Right ventricle myocardium inferior (tissue), 1 donor: ENCODE data around the gene LRRC26. TPM values are rescaled to one million over a fixed set of nuclear protein-coding genes. Genes with fewer than 3 reads are reported as not detected.
"Not testable (repeated sequence)": the region's sequence is repeated elsewhere in the genome, so short reads cannot be mapped to it uniquely, and the experiment has no call there.

Experiments used
- ATAC-seq: fragments of 200-7000 bp; cut with Tn5 transposase; one replicate; pipeline ENCODE4 v1.9.1; 2020; ENCODE audit warnings: mild to moderate bottlenecking, moderate library complexity
- DNase-seq: peaks from one replicate; pipeline ENCODE4 v3.0.0; 2021; ENCODE audit errors: missing footprints
- intact Hi-C: fragments of 100-400 bp; cut with DNase I; formaldehyde crosslinking; loops from one replicate; pipeline ENCODE4 v1.11.0; 2022
- total RNA-seq: library from RNA; stranded (reverse); fragmentation: NEBNext Ultra II Directional; extraction: Animal tissue kit (Norgen Biotek cat#: 25700); gene quantifications from one replicate; pipeline ENCODE4 v1.2.1, GENCODE V29; 2021
- donor health status: DM: no; HTN: yes; CAD: no; lungs with severe emphysema.

Gene LRRC26
- total RNA-seq, 1 donor from 2014 or later = not detected

DNA sequence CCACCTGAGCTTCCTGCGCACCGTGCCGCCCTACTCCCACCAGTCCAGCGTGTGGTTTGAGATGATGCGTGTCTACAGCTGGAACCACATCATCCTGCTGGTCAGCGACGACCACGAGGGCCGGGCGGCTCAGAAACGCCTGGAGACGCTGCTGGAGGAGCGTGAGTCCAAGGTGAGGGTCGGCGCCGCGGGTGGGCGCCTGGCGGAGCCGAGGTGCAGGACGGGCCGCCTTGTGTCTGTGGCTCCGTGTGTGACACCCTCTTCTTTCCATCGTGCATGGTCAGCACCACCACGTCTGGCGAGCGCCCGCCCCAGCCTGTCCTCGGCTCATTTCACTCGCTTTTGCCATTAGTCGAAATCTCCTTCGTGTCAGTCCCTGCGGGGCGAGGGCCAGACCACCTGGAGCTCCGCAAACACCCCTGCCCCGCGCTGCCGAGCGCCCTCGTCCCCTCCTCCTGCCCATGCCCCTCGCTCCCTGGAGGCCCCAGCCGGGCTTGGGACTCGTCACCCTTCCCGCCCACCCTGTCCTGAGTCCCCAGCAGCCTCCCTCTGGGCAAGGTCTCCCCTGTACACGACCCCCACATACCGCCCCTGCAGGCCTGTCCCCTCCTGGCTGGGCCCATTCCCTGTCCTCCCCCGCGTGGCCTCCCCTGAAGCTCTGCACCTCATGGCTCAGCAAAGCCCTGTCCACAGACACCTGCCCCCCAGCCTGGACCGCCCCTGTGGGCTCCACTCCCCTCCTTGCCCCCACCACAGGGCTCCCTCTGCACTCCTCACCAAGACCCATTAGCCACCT lies 23.9 kb downstream of the LRRC26 start:
- ATAC-seq = no peak
- intact Hi-C loops = no loop called here
- DNase-seq = peak; percentile 15

DNA sequence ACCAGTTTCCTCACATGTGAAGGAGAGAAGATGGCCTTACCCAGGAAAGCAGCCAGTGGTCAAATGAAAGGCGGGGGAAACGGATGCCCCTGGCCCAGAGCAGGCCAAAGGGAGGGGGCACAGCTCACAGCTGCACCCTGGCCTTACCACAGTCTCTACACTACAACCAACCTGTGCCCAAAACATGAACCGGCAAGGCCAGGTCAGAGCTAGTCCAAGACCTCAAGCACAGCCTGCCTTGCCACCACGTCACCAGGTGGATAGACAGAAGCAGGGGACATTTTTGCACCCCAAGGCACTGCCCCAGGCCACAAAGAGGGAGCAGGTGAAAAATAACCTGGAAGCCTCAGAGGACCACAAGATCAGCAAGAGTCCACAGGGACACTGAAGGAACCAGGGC lies 26.4 kb downstream of the LRRC26 start:
- peak; percentile 20 for DNase-seq
- intact Hi-C loops = no loop called here
- no peak for ATAC-seq

DNA sequence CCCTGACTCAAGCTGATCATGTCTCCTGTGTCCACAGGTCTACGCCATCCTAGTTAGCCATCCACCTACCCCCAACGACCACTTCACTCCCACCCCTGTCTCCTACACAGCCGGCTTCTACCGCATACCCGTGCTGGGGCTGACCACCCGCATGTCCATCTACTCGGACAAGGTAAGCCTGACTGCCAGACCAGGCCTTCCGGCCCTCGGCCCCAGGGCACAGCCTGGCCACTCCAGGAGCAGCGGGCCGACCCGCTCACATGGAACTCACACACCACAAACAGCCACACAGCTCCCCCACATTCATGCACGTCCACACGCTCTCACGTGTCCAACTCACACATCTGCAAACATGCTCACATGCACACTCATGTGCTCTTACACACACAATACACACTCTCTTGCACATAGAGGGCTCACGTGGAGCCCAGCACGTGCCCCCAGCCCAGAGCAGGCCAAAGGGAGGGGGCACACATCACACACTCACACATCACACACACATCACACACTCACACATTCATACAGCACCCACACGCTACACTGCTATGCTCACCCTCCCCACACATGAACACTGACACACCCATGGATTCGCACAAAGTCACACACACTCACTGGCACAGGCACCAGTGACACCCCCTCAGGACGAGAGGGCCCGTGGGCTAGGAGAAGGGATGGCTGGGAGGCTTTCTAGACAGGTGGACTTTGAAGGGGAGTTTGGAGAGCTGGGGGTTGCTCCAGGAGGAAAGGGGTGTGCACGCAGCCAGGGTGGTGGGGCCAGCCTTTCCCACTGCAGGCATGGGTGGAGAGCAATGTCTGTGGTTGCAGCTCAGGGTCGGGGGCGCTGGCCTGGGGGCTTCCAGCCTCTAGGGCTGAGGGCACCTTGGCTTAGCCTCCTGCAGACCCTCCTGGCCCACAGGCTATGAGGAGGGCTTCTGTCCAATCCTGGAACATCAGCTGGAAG lies 27.6 kb downstream of the LRRC26 start:
- no peak for ATAC-seq
- peak; percentile 67 for DNase-seq
- intact Hi-C loops = no loop called here

DNA sequence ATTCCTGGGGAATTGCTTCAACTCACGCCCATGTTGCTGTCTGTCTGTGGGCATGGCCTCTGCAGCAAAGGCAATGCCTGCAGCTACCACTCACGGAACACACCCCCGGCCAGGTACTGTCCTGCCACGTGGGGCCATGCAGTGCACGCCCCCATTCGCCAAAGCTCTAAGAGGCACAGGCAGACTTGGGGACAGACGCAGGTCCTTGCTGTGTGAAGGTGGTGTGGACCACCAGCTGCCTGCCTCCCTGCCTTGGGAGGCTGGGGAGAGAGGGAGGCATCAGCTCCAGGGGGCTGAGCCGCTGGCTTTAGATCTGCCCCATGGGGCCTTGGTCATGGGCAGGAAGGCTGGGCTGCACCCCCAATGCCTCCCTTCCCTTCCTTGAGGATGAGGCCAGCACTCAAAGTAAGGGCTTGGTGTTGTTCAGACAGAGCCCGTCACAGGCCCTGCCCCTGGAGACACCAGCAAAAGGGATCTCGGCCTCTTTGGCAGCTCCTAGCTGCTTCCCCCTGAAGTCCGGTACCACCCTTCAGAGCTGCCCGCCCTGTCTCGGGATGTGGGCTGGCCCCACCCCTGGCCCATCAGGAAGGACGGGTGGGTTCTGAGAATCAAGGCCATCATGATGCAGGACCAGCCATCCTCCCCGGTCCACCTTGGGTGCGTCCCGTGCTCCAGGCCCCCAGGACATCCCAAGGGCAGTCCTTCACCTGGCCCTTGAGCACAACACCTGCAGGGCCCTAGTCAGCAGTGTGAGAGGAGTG lies 28.6 kb downstream of the LRRC26 start:
- DNase-seq = peak; percentile 62
- ATAC-seq = no peak
- intact Hi-C loops = no loop called here

DNA sequence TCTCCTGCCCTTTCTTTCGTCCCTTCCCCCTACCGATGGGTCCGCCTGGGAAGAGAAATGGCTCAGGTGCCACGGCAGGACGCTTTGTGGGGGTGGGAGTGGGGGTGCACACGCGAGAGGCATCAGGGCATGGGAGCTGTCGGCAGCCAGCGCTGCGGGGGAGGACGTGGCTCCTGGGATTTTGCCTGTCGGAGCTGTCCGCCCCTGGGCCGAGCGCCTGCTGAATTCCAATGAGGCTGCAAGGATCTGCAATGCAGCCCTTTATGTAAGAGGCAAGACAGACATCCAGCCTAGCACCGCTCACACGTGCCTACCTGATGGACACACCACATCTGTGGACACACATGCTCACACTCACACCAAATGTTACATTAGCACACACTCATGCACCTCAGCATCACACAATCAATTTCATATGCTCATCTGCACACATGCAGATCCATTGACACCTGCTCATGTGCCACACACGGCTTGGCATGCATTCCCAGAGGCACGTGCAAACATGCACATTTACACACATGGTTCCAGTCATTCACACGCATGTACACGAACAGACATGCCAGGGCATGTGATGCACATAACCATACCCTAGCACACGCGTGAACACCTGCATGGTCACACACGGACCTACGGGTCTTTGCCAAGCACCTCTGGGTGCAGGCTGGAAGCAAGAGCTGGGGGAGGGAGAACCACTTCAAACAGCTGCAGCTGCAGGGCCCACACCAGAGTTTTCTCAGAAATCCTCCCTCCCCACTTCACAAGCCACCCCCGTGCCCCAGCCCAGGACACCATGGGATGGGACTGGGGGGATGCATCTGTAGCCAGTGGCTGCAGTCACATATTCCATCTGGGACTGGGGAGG lies 29.5 kb downstream of the LRRC26 start:
- DNase-seq (peak; percentile 31), ATAC-seq (no peak)
- intact Hi-C loops = no loop called here

DNA sequence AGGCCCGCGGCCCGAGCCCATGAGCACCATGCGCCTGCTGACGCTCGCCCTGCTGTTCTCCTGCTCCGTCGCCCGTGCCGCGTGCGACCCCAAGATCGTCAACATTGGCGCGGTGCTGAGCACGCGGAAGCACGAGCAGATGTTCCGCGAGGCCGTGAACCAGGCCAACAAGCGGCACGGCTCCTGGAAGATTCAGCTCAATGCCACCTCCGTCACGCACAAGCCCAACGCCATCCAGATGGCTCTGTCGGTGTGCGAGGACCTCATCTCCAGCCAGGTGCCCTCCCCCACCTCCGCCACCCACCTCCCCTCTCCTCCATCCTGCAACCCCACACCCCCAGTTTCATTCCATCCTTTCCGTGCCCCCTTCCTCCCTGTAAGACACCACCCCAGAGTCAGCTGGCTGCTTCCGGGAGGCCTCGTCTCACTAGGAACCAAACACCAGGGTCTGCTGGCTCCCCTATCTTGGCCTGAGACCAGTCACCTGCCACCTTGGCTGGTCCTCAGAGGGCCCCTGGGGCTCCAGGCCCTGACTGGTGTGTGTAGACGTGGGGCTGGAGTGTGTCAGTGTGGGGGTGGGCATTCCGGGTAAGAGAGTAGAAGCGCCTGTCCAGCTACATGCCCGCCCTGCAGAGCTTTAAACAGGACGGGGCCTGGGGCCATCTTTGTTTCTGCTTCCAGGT lies 30.2 kb downstream of the LRRC26 start:
- no peak for ATAC-seq
- peak; percentile 16 for DNase-seq
- intact Hi-C loops = no loop called here

DNA sequence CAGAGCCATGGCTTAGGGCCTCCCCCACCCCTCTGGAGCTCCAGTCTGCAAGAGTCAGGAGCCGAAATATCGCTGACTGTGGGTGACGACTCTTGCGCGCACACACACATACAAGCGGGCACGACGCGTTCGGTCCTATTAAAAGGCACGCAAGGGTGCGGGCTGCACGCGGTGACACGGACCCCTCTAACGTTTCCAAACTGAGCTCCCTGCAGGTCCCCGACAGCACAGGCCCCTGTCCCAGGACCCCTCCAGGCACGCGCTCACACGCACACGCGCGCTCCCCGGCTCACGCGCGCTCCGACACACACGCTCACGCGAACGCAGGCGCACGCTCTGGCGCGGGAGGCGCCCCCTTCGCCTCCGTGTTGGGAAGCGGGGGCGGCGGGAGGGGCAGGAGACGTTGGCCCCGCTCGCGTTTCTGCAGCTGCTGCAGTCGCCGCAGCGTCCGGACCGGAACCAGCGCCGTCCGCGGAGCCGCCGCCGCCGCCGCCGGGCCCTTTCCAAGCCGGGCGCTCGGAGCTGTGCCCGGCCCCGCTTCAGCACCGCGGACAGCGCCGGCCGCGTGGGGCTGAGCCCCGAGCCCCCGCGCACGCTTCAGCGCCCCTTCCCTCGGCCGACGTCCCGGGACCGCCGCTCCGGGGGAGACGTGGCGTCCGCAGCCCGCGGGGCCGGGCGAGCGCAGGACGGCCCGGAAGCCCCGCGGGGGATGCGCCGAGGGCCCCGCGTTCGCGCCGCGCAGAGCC lies 31.0 kb downstream of the LRRC26 start, which contains the start of gene GRIN1:
GRIN1 (plus strand) TSS at position 433 of the 746 bp plus-strand sequence. CDS start 333 bp downstream, outside the sequence.
- peak; percentile 61 for ATAC-seq
- DNase-seq = peak; percentile 55
- intact Hi-C loops = no loop called here

DNA sequence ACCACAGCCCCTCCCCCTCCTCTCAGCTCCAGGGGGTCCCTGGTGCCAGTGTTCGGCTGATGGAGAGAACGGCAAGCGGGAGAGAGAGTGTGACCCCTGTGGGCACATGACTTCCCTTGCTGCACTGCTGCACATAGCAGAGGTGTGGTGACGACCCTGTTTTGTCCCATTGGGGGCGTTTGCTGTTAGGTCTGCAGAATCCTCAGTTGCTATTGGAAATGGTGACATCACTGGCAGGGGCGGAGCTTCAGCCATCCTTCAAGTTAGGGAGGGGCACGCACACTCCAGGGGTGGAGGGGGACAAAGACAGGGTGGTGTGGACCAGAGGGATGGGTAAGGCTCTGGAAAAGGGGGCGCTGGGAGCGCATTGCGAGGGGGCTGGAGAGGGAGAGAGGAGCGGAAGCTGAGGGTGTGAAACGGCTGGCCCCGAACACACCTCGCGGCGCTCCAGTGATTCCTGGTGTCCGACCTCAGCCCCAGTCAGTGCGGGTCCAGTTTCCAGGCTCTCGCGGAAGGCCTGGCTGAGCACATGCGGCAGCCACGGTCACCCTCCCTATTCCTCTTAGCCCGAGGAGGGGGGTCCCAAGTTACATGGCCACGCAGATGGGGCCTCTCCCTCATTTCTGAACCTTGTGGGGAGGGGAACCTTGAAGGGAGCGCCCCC lies 31.7 kb downstream of the LRRC26 start:
- DNase-seq (peak; percentile 47), ATAC-seq (no peak)
- intact Hi-C loops = no loop called here

DNA sequence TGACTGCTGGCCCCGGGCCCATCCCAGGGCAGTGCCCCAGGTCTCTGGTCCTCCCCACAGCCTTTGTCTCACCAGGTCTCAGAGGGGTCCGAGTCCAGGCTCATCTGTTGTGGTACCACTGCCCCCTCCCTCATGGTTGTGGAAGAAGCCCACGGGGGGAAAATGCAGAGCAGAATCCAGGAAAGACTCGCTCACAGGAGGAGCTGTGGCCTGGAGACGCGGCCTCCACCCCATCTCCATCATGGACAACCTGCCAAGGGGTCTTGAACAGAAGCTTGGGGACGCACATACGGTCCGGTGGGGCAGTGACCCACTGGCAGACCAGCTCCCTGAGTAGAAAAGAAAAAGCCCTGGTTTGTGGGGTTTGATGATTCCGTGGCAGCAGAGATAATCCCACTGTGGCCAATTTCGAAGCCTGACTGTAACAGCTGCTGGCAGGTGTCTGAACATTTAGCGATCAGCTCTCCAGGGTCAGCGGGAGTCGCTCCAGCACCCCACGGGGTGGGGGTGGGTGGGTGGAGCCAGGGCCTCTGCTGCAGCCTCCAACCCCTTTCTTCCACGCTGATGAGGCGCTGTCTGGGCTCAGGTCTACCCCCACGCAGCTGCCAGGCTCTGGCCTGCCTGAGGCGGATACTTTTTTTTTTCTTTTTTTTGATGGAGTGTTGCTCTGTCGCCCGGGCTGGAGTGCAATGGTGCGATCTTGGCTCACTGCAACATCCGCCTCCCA lies 32.8 kb downstream of the LRRC26 start:
- DNase-seq = peak; percentile 16
- intact Hi-C loops = no loop called here
- no peak for ATAC-seq

DNA sequence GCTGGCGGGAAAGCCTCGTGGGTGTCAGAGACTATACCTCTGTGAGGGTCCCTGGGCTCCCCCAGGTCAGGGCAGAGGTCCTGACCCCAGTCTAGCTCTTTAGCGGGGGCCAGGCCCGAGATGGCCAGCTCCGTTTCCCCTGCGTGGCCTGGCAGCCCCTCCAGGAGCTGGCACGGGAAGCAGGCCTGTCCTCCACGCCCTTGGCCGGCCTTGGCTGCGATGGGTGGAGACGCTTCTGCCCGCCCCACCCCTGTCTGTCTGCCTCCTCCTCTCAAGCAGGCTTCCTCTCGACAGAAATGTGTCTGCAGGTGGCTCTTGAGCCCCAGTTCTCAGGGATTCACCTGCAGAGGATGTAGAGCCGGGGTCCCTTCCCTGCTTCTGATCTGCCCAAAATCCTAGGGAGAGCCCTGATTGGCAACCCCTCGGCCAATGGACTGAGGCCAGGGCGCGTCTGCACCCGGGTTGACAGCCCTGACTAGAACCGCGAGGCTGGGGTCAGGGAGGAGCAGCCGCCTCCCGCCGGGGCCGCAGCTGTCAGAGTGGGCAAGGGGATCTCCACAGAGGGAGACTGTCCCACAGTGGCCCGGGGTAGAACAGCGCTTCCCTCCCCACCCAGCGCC lies 33.5 kb downstream of the LRRC26 start:
- ATAC-seq (no peak), DNase-seq (peak; percentile 59)
- intact Hi-C loops = no loop called here

DNA sequence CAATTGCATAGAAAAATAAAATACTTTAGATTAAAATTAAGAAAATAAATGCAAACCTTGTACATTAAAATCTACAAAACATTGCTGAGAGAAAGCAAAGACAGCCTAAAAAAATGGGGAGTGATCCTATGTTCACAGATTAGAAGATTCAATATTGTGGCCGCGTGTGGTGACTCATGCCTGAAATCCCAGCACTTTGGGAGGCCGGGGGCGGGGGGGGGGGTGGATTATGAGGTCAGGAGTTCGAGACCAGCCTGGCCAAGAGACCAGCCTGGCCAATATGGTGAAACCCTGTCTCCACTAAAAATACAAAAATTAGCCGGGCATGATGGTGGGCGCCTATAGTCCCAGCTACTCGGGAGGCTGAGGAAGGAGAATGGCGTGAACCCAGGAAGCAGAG lies 34.7 kb downstream of the LRRC26 start:
- intact Hi-C loops, ATAC-seq, DNase-seq: not testable (repeated sequence)

DNA sequence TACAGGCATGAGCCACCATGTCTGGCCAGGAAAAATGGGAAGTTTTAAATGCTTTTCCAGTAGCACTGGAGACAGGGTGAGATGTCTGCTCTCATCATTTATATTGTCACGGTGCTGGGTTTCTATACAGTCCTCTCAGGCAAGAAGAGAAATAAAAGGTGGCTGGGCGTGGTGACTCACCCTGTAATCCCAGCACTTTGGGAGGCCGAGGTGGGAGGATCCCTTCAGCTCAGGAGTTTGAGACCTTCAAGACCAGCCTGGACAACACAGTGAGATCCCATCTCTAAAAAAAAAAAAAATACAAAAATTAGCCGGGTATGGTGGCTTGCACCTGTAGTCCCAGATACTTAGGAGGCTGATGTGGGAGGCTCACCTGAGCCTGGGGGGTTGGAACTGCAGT lies 35.7 kb downstream of the LRRC26 start:
- intact Hi-C loops = no loop called here
- ATAC-seq (no peak), DNase-seq (no peak)

DNA sequence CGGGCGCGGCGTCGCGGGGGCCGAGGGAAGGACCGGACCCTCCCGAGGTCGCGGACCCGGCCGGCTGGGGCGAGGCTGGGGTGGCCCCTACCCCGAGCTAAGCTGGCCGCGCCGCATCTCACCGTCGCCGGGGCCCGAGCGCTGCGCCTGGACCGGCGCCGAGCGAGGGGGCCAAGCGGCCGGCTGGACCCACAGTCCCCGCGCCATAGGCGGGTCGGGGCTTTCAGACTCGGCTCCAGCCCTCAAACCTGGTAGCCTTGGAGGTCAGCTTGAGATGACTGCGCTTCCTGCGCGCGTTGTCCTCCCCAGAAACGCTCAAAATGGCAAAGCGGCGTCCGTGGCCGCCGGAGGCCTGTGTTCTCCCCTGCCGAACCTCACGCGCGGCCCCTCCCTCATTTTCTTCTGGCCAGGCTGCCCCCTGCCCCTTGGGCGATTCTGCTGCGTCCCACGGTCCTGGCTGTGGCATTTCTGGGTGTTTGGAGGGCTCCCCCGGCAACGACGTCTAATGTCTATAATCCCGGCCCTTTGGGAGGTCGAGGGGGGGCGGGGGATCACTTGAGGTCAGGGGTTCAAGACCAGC lies 39.6 kb downstream of the LRRC26 start:
- no peak for DNase-seq

DNA sequence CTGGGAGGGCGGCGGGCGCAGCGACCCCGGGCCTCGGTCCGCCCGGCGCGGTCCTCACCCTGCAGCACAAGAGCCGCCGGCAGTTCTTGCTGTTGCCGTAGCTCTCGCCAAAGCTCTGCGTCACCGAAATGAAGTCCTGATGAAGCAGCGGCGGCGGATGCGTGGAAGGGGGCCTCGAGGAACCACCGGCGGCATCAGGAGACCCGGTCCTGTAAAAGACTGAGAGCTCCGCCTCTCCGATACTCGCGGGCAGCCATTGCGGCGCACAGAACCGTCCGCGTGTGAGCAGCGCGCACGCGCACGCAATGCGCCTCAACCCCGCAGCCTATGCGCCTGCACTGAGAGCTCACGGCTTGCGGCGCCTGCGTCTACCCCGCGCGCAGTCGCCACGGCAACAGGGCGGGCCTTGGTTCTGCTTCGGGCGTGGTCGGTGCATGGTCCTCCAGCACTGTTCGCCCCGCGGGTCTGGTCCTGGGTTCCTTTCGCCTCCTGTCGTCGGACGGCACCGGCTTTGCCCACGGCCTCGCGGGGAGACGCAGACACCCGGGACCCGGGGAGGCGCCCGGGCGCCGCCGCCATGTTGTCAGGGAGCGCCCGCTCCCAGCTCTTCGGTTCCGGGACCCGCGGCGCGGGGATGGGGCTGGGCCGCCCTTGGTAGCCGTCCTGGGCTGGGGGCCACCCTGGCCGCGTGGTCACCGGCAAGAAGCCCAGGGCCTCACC lies 40.2 kb downstream of the LRRC26 start:
- DNase-seq (peak; percentile 96), ATAC-seq (peak; percentile 99)
- intact Hi-C loops = loop anchor here (5.0 kb wide), 1 partner anchor 58 kb away; the partner anchor contains the start of genes ANAPC2 and SSNA1

More for the DNA sequence above, 39.6 kb downstream of the LRRC26 start:
- ATAC-seq = no peak
- intact Hi-C loops = no loop called here
